GM21825 (cell line): ENCODE data around the gene SHB.

ENCODE experiments used
- ATAC-seq: cut with Tn5 transposase; IDR thresholded peaks from one replicate; pipeline ENCODE4 v1.9.1; 2021; ENCODE audit warnings: mild to moderate bottlenecking, moderate library complexity; ENCODE audit not compliant: unreplicated experiment

The SHB gene

DNA sequence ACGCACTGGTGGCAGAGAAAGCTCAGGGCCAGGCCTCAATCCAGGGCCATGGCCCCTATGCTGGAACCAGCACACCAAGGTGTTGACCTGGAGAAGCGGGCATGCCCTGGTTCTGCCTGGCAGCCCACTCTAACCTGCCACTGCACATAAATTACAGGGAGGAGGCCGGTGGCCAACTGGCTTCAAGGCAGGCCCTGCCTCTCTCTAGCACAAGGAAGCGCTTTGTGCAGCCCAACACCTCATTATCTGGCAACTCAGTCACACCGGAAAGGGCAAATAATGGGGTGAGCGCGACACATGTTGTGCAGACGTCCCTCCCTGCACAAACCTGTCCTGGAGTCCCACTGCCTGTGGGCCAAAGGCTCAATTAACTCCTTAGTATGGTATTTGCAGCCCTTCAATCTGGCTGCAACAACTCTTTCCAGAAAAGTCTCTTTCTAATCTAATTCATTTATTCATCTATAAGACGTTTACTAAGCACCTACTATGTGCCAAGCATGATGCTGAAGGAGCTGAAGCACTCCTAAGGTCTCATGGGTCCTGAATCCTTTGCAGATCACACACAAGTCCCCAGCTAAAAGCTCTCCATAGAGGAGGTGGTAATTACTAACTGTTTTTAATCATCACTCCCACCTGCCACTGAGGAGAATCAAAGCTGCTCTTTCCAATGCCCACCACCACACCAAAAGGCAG, 24.9 kb downstream of the SHB start:
- no peak for ATAC-seq

DNA sequence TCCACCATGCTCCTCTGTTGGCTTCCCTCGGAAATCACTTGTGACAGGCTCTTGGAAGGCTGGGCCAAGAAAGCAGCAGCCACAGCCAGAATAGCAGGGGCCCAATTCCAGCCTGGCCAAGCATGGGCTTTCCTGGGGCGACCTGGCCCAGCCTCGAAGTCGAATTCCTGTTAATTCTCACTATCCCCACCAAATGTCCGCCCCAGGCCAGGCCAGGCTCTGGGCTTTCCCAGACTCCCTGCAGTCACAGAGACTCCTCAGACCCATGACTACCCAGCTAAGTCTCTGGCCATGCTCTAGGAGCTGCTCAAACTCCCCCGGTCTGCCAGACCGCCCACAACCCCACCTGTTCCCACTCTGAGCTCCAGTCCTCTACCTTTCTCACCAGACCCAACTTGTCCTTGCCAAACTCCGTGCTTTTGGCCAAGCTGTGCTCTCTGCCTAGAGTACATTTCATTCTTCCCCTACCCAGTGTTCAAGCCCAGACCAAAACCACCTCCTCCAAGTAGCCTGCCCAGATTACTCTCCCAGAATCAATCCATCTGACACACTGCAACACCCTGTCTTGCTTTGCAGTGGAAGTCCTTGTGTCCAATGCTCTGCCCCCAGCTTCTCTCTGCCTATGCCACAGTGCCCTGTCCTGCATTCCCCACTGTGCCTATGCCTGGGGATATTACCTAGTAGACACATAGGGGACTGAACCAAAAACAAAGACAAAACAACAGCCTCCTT, 26.2 kb downstream of the SHB start:
- ATAC-seq = no peak

DNA sequence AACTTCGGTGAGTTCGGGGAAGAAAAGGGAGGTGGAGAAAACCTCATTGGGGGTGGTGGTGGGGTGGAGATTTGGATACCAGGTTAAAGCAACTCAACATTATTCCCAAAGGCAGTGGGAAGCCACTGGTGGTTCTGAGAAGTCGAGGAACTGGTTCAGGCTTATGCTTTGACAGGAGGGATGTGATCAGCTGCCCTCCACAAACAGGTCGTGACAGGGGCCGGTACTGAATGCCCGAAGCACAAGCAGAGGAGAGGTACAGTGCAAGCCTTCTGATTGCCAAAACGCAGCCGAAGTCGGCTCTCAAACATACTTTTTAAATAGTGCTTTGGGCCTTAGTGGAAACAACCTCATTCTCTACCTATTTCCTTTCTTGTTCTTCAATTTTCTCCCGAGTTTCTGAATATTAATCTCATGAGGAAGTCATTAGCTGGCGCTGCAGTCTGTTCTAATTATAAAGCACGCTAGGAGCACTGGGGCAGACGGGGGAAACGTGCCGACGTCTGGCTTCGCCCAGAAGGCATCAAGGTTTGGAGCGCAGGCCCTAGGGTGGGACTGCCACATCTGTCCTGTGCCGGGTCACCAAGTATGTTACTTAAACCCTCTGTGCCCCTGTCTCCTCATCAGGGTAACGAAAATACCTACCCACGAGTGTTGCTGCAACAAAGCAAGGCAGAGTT, 27.3 kb downstream of the SHB start:
- no peak for ATAC-seq

GRCh38 chr9:38039907-38040682, 28.9 kb downstream of the SHB start:
- no peak for ATAC-seq

GRCh38 chr9:38039090-38039906, 29.7 kb downstream of the SHB start:
- no peak for ATAC-seq

DNA sequence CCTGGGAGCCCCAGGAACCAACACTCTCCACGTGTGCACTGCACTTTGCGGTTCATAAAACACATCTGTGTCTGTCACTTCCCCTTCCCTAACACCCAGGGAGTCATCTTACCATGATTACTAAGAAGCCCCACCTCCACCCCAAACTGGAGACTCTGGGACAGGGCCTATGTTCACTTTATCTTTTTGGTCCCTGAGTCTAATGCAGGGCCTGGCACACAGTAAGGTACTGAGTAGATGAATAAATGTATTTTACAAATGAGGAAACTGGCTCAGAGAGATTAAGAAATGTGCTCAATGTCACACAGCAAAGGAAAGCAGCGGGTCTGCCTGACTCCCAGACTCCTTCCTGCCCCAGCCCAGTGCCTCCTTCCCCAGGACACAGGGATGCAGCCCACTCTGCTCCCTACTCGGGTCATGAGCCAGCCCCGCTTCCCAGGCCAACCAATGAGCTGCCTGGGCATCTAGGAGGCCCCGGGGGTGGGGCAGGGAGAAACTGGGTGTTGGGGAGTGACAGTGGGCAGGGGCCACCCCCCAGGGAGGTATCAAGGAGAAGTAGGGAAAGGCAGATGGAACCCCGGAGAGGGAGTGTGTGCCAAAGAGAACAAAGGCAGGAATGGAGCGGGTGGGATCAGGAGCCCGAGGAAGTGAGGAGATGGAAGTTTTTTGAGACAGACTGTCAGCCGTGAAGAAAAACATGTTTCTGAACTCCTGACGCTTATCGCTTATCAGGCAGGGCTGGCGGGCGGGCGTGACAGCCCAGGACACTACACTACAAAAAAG, 30.5 kb downstream of the SHB start:
- no peak for ATAC-seq

DNA sequence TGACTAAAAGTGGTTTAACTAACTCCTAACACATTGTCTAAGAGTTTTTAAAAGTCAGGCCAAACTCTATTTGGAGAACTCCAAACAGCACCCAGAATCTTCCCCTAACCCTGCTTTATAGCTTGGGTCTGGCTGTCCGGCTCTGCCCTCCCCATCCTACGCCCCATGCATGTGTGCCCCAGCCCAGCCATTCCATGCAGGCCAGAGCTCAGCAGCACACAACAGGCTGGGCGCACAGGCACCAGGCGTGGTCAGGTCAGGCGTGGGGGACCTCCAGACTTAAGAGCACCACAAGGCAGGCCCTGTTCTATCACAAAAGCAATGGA, 31.1 kb downstream of the SHB start:
- no peak for ATAC-seq

GRCh38 chr9:38036359-38037084, 32.5 kb downstream of the SHB start:
- no peak for ATAC-seq

DNA sequence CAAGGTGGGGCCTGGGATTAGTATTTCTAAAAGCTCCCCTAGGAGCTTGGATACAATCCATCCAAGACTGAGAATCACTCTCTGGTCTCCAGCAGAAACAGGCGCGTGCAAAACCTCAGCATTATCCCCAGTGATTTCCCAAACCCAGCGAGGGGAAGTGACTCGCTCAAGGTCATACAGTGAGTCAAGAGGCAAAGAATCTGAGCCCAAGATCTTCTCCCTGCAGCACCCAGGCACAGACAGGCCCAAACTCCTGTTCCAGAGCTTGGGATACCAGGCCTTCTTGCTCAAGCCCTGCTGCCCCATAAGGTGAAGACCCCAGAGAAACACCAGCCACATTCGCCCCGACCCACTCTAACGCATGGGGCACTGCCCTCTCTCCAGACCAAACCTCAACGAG, 33.2 kb downstream of the SHB start:
- ATAC-seq = no peak

DNA sequence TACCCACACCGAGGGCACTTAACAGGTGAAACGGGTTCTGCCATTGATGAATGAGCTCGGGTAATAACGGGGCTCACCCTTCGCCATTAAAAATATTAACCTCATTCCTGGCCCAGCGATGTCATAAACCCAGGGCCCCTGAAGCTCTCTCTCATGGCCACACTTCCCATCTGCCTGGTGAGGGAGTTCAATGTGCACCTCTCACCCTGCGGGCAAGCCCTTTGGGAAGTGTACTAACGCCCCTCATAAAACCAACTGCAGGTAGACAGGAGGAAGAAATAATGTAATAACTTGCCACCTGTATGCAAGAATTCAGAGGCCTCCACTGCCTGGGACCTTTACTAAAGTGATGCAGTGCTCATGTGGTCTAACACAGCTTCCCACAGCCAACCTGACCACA, 35.1 kb downstream of the SHB start:
- no peak for ATAC-seq

DNA sequence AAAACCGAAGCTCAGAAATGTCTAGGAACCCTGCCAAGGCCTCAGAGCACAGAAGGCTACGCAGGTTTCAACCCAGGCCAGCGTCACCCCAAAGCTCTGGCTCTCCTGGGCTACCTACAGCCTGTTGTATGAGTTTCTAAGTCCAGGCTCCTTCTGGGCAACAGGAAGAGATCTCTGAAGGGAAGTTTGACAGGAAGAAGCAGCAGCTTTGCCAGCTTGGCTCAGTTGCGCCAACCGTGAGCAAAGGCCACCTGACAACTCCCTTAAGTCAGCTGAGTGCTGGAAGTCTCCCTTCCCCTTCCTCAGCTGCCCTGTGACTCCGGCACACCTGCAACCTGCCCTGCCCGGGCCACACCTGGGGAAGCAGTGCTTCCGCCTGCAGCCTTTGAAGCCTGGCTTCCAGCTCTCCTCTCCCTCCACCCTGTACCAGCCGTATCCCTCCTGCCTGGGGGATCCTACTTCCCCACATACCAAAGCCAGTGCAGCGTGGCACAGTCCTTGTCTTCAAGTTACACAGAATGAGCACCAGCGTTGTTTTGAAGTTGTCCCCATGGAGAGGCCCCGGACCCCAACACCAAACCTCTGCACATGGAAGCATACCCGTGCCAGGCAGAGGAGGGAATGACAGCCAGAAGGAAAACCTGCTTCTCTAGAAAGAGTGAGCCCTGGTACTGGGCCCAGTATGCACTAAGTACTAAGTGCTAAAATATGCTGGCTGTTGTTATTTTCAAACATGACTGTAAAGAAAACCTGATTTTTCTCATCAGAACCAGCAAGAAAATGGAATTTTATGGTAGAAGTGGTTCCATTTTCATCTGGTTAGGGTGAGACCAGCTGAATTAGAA, 36.5 kb downstream of the SHB start:
- no peak for ATAC-seq

DNA sequence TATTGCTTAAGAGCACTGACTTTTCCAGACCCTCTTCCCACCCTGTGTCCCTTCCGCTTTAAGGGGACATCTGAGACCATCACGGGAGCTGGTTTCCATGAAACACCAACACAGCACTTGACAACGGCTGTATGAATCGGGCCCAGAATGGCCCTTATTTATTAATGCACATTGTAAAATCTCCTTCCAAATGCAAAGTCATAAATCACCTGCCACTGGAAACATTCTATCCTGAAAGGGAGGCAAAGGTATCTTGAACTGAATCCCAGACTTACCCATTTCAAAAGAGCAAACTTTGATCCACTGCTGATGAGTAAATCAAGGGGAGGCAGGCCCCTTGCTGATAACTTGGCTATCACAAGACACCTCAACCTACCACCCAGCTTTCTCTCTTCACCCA, 37.4 kb downstream of the SHB start:
- no peak for ATAC-seq

DNA sequence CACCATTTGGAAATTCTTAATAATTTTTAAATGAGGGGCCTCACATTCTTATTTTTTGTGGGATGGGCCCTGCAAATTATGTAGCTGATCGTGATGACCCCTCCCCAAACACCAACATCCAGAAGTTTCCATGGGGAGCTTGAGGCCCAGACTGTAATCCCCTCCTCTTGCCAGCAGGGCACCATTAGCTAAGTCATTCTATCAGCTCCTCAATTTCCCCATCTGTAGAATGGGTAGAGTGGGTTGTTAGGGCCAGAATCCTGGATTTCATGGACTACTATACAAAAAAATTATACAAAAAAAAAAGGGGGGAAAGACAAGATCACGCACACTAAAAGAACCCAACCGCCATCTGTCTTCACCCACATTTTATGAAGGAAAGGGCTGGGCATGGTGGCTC, 38.4 kb downstream of the SHB start:
- ATAC-seq = no peak

DNA sequence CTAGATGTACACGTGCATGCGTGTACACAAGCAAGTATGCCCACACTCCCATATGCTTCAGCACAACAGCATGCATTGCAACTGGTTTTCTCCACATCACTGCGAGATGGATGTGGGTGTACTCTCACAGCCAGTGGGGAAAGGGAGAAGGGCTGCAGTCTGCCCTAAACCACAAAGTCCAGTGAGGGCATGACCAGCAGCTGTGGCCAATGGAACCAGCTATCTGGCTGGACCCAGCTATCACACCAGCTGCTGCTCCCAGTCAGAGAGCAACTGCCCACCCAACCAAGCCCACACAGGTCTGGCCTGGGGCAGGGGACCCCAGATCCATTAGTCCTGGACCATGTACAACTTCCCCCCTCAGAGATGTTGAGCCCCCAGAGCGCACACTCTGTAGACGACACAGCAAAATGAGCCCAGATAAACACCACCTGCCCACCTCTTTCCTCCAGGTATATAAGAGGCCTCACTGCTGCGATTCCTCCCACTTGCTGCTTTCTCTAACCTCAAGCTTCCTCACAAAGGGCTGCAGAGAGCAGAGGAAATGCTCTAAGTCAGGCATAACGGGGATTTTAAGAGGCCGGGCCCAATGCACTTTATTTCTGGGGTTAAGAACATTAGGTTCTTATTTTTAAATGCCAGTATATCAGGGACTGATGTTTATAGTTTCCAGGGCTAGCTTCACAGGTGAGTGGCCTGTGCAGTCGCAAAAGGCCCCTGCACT, 39.0 kb downstream of the SHB start:
- ATAC-seq = no peak

DNA sequence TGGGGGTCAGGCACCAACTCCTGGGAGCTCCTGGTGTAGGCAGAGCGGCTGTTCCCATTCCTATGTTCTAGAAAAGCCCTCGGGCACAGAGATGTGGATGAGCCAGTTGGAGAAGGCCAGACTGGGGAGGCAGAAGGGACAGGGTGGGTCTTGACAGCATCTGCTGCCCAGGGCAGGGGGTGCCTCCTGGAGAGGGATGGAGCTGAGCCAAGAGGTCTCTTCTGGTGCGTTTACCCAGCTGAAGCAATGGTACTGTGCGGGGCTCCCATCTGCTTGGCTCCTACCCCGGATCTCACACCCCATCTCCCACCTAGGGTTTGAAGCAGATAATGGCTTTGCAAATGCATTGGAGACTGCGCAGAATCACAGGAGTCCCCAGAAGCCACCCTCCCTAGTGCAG, 41.3 kb downstream of the SHB start:
- ATAC-seq = no peak

DNA sequence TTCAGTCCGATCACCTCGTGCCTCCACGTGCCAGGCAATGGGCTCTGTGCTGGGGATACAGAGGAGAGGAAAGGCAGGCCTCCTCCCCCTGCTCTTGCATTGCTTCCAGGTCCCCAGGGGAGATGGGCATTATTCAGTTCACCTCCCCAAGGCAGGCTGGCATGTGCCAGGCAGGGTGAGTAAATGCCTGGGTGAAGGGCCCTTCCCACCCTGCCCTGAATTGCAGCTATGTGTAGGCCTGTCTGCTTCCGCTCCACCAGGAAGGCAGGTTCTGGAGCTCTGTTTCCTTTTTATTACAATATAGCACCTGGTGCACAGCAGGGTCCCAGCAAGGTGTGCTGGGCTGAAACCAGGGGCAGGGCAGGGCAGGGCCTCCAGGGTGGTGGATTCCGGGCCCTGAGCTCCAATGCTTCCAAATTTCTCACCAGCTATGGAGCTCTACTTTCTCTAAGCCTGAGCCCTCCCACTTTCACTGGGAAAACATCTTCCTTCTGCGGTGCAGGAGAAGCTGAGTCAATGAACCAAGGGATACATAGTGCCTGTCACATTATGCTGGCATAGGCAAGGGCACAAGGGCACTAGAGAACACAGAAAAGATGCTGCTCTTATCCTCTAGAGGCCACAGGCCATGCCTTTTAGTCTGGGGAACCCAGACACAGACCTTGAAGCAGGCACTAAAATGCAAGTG, 42.0 kb downstream of the SHB start:
- no peak for ATAC-seq
